K562 (cell line): ENCODE data around the gene DDX46. TPM values are rescaled to one million over a fixed set of nuclear protein-coding genes. Genes with fewer than 3 reads are reported as not detected.

Experiments
- ARID3A ChIP-seq: IDR thresholded peaks from 2 replicates; pipeline ENCODE4 v1.6.1; 2012; ENCODE audit warnings: low read depth, low read length, improper control_type of control experiment, borderline replicate concordance
- ARID3B ChIP-seq: fragments of 250-450 bp; sonication (Bioruptor Pico); IDR thresholded peaks from 2 replicates; pipeline ENCODE4 v1.4.0; 2020; ENCODE audit warnings: borderline replicate concordance
- ATF7 ChIP-seq: fragments of 450-650 bp; IDR thresholded peaks from 2 replicates; pipeline ENCODE4 v1.7.1; 2014; ENCODE audit warnings: mild to moderate bottlenecking, moderate library complexity
- CGGBP1 ChIP-seq: fragments of 250-450 bp; sonication (Bioruptor Pico); IDR thresholded peaks from 2 replicates; pipeline ENCODE4 v1.9.0; 2021; ENCODE audit warnings: mild to moderate bottlenecking
- E2F3 ChIP-seq: fragments of 250-450 bp; sonication (Bioruptor Pico); IDR thresholded peaks from 2 replicates; pipeline ENCODE4 v1.4.0; 2020; ENCODE audit warnings: mild to moderate bottlenecking
- EP300 ChIP-seq: IDR thresholded peaks from 2 replicates; pipeline ENCODE4 v1.6.1; 2012; ENCODE audit warnings: low read length, improper control_type of control experiment
- HEY1 ChIP-seq: fragments of 250-450 bp; sonication (Bioruptor Pico); IDR thresholded peaks from 2 replicates; pipeline ENCODE4 v1.5.0; 2020; ENCODE audit warnings: mild to moderate bottlenecking, moderate library complexity, borderline replicate concordance
- HMG20B ChIP-seq: fragments of 250-450 bp; sonication (Bioruptor Pico); IDR thresholded peaks from 2 replicates; pipeline ENCODE4 v1.5.0; 2021; ENCODE audit warnings: mild to moderate bottlenecking
- PTBP1 ChIP-seq: fragments of 200-400 bp; formaldehyde crosslinking; IDR thresholded peaks from 2 replicates; pipeline ENCODE4 v1.6.1; 2017; ENCODE audit warnings: low read depth, low read length
- RBFOX2 ChIP-seq: fragments of 200-400 bp; formaldehyde crosslinking; IDR thresholded peaks from 2 replicates; pipeline ENCODE4 v1.6.1; 2017; ENCODE audit warnings: low read depth, mild to moderate bottlenecking, low read length, moderate library complexity
- SIN3A ChIP-seq, 2 experiments: fragments of 150-350 bp in 1 of 2; IDR thresholded peaks; 2 replicates each; pipeline ENCODE4 v1.6.1; 2011 to 2016; ENCODE audit warnings: borderline replicate concordance in 2 of 2, low read depth in 2 of 2, low read length in 2 of 2, mild to moderate bottlenecking in 2 of 2, moderate library complexity in 2 of 2; ENCODE audit not compliant: control insufficient read depth in 1 of 2
- SRF ChIP-seq, 2 experiments: fragments of 250-450, 450-650 bp in 1 of 2; sonication (Bioruptor Pico) in 1 of 2; sonication (generic) in 1 of 2; formaldehyde crosslinking; IDR thresholded peaks; 2 replicates each; pipeline versions ENCODE4 v1.5.0 to v1.5.1; 2020 to 2022; ENCODE audit warnings: mild to moderate bottlenecking in 1 of 2, missing genetic modification reagents in 1 of 2
- SRSF3 ChIP-seq: fragments of 200-400 bp; formaldehyde crosslinking; IDR thresholded peaks from 2 replicates; pipeline ENCODE4 v1.6.1; 2016; ENCODE audit warnings: mild to moderate bottlenecking, low read length, moderate library complexity; ENCODE audit not compliant: insufficient read depth
- SRSF7 ChIP-seq: fragments of 200-400 bp; formaldehyde crosslinking; optimal IDR thresholded peaks from 2 replicates; pipeline ENCODE3; 2017; ENCODE audit warnings: mild to moderate bottlenecking, low read depth, low read length
- ZNF764 ChIP-seq: fragments of 250-450 bp; sonication (Bioruptor Pico); IDR thresholded peaks from 2 replicates; pipeline ENCODE4 v1.4.0; 2020; ENCODE audit warnings: low read depth, mild to moderate bottlenecking, moderate library complexity
- polyA plus RNA-seq, 8 experiments: library from polyadenylated mRNA; depleted of rRNA in 4 of 8; stranded (reverse) in 5 of 8; unstranded in 3 of 8; fragments of >200 nt; fragmentation: Nextera tagmentation in 2 of 8; fragmentation: Illumina TruSeq in 1 of 8; extraction: Ambion mirVana in 2 of 8; extraction: Trizol in 1 of 8; gene quantifications; 2 replicates each; pipeline versions ENCODE4 v1.2.1 to v1.2.3, GENCODE V29; 2011 to 2014; ENCODE audit warnings: inconsistent platforms in 1 of 8, missing spikeins in 1 of 8
- total RNA-seq, 7 experiments: library from RNA; depleted of rRNA in 6 of 7; stranded (reverse); fragments of >200 nt in 6 of 7; fragmentation: Illumina TruSeq in 2 of 7; extraction: Trizol in 2 of 7; gene quantifications; 2 replicates each; pipeline versions ENCODE4 v1.2.1 to v1.2.3, GENCODE V29; 2011 to 2021; ENCODE audit warnings: low replicate concordance in 1 of 7
- TF ChIP-seq, protein P1 (sequence below): sonication (generic); formaldehyde crosslinking; IDR thresholded peaks from 2 replicates; pipeline ENCODE4 v1.8.1; 2023; ENCODE audit warnings: missing genetic modification reagents, mild to moderate bottlenecking, borderline replicate concordance
- TF ChIP-seq, protein P2 (sequence below): fragments of 450-650 bp; formaldehyde crosslinking; IDR thresholded peaks from 2 replicates; pipeline ENCODE4 v1.4.0; 2020; ENCODE audit warnings: mild to moderate bottlenecking

Gene DDX46
- total and polyA plus RNA-seq, 9 of the 15 experiments (the other 6 are each of a cell fraction or from before 2014, with no cell fraction given) = 26.2 to 99.0 (median 76.4) TPM

GRCh38 chr5:134738133-134738962, 20.2 kb upstream of the DDX46 start, which contains the start of gene CAMLG (continued):
- TF ChIP-seq, protein P1, sequence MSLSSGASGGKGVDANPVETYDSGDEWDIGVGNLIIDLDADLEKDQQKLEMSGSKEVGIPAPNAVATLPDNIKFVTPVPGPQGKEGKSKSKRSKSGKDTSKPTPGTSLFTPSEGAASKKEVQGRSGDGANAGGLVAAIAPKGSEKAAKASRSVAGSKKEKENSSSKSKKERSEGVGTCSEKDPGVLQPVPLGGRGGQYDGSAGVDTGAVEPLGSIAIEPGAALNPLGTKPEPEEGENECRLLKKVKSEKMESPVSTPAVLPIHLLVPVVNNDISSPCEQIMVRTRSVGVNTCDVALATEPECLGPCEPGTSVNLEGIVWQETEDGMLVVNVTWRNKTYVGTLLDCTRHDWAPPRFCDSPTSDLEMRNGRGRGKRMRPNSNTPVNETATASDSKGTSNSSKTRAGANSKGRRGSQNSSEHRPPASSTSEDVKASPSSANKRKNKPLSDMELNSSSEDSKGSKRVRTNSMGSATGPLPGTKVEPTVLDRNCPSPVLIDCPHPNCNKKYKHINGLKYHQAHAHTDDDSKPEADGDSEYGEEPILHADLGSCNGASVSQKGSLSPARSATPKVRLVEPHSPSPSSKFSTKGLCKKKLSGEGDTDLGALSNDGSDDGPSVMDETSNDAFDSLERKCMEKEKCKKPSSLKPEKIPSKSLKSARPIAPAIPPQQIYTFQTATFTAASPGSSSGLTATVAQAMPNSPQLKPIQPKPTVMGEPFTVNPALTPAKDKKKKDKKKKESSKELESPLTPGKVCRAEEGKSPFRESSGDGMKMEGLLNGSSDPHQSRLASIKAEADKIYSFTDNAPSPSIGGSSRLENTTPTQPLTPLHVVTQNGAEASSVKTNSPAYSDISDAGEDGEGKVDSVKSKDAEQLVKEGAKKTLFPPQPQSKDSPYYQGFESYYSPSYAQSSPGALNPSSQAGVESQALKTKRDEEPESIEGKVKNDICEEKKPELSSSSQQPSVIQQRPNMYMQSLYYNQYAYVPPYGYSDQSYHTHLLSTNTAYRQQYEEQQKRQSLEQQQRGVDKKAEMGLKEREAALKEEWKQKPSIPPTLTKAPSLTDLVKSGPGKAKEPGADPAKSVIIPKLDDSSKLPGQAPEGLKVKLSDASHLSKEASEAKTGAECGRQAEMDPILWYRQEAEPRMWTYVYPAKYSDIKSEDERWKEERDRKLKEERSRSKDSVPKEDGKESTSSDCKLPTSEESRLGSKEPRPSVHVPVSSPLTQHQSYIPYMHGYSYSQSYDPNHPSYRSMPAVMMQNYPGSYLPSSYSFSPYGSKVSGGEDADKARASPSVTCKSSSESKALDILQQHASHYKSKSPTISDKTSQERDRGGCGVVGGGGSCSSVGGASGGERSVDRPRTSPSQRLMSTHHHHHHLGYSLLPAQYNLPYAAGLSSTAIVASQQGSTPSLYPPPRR (CRISPR knock-in tag) = no peak
- TF ChIP-seq HMG20B (CRISPR knock-in tag) = no peak
- TF ChIP-seq SRF (CRISPR knock-in tag; IDR thresholded peaks at IDR 0.05) = peak in 1 of 2 experiments; percentile 69; a peak in 2 of 4 replicates
- no peak for TF ChIP-seq SRSF3
- TF ChIP-seq ZNF764 (CRISPR knock-in tag) = no peak
- TF ChIP-seq CGGBP1 (CRISPR knock-in tag) = no peak
- TF ChIP-seq E2F3 = peak; percentile 61
- TF ChIP-seq RBFOX2 = peak; percentile 96
- no peak for TF ChIP-seq ARID3B (CRISPR knock-in tag)
- no peak for TF ChIP-seq PTBP1
- TF ChIP-seq HEY1 = no peak
- no peak for TF ChIP-seq ARID3A
- no peak for TF ChIP-seq EP300
- TF ChIP-seq, protein P2, sequence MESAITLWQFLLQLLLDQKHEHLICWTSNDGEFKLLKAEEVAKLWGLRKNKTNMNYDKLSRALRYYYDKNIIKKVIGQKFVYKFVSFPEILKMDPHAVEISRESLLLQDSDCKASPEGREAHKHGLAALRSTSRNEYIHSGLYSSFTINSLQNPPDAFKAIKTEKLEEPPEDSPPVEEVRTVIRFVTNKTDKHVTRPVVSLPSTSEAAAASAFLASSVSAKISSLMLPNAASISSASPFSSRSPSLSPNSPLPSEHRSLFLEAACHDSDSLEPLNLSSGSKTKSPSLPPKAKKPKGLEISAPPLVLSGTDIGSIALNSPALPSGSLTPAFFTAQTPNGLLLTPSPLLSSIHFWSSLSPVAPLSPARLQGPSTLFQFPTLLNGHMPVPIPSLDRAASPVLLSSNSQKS = no peak
- TF ChIP-seq ATF7 = peak; percentile 90
- no peak; a peak in 2 of 4 replicates for TF ChIP-seq SIN3A (IDR thresholded peaks at IDR 0.05; ENCODE audit: borderline replicate concordance in 2 of 2, control insufficient read depth in 1 of 2, low read depth in 2 of 2, low read length in 2 of 2)
- no peak for TF ChIP-seq SRSF7
